LNCAP (cell line): ENCODE data around the gene MBNL2.
A peak's percentile ranks its signal among the peaks of the same experiment; 100 is the strongest.

Experiments
- CTCF ChIP-seq: fragments of 450-650 bp; IDR thresholded peaks from 2 replicates; pipeline ENCODE4 v1.5.1; 2017; ENCODE audit warnings: mild to moderate bottlenecking

MBNL2 gene

GRCh38 chr13:97359181-97360057 is 137.3 kb downstream of the MBNL2 start:
- TF ChIP-seq CTCF, result peak; percentile 75

GRCh38 chr13:97360610-97361009 is 138.5 kb downstream of the MBNL2 start:
- TF ChIP-seq CTCF, result no peak

- no peak for TF ChIP-seq CTCF
Measured at GRCh38 chr13:97364031-97364430, 141.9 kb downstream of the MBNL2 start.

- no peak for TF ChIP-seq CTCF
Measured at GRCh38 chr13:97364827-97365226, 142.7 kb downstream of the MBNL2 start.

GRCh38 chr13:97366172-97366688 is 144.1 kb downstream of the MBNL2 start:
- no peak for TF ChIP-seq CTCF

GRCh38 chr13:97367016-97367822 is 145.1 kb downstream of the MBNL2 start:
- no peak for TF ChIP-seq CTCF

- no peak for TF ChIP-seq CTCF
Measured at GRCh38 chr13:97369261-97369893, 147.2 kb downstream of the MBNL2 start.
